Small intestine (tissue), 7 donors: ENCODE data around the gene ZNF333. TPM values are rescaled to one million over a fixed set of nuclear protein-coding genes. Genes with fewer than 3 reads are reported as not detected.
"Not testable (repeated sequence)": the region's sequence is repeated elsewhere in the genome, so short reads cannot be mapped to it uniquely, and the experiment has no call there.

Experiments used
- DNase-seq, 2 donors: peaks; one replicate each; pipeline versions ENCODE4 v3.0.0 to v3.0.0-alpha.2; 2013
- FAIRE-seq: peaks from 2 replicates; lab custom pipeline; 2012; peaks lifted over from hg19 to GRCh38; lab: Jason Lieb, UNC
- H3K27ac ChIP-seq, 3 donors: one replicate each; pipeline ENCODE4 v1.5.1; 2013; ENCODE audit warnings: low read length in 2 of 3, mild to moderate bottlenecking in 2 of 3, control low read depth in 1 of 3, inconsistent platforms in 1 of 3, low read depth in 1 of 3, moderate library complexity in 1 of 3
- H3K27me3 ChIP-seq, 3 donors: one replicate each; pipeline ENCODE4 v1.6.1; 2013; ENCODE audit warnings: low read length in 3 of 3, inconsistent platforms in 1 of 3; ENCODE audit not compliant: control insufficient read depth in 3 of 3, insufficient read depth in 3 of 3
- H3K36me3 ChIP-seq, 3 donors: one replicate each; pipeline ENCODE4 v1.6.1; 2013; ENCODE audit warnings: low read length in 3 of 3, inconsistent platforms in 1 of 3, low read depth in 1 of 3, mild to moderate bottlenecking in 1 of 3, moderate library complexity in 1 of 3; ENCODE audit not compliant: control insufficient read depth in 3 of 3, insufficient read depth in 2 of 3
- H3K4me1 ChIP-seq, 3 donors: one replicate each; pipeline ENCODE4 v1.6.1; 2013; ENCODE audit warnings: low read length in 2 of 3, inconsistent platforms in 1 of 3, low read depth in 1 of 3, mild to moderate bottlenecking in 1 of 3, moderate library complexity in 1 of 3; ENCODE audit not compliant: control insufficient read depth in 3 of 3, insufficient read depth in 2 of 3
- H3K4me3 ChIP-seq, 3 donors: one replicate each; pipeline ENCODE4 v1.5.1; 2013; ENCODE audit warnings: low read length in 3 of 3, control low read depth in 1 of 3, inconsistent platforms in 1 of 3, low read depth in 1 of 3, mild to moderate bottlenecking in 1 of 3, moderate library complexity in 1 of 3
- H3K9me3 ChIP-seq, 2 donors: one replicate each; pipeline ENCODE4 v1.6.1; 2013; ENCODE audit warnings: low read depth in 1 of 2, low read length in 1 of 2; ENCODE audit not compliant: control insufficient read depth in 2 of 2, insufficient read depth in 1 of 2
- WGBS, 3 donors: extraction: QIAGEN DNeasy Blood & Tissue Kit; methylation state at CpG; one replicate each; pipeline ENCODE4 v1.1.7; 2013; 5-methylcytosine and 5-hydroxymethylcytosine counted together
- polyA plus RNA-seq, 4 donors: library from polyadenylated mRNA; stranded (reverse) in 3 of 4; unstranded in 1 of 4; fragments of 200-250 nt in 3 of 4; fragments of 120-200 nt in 1 of 4; gene quantifications; one replicate each; pipeline versions ENCODE4 v1.2.1 to v1.2.3, GENCODE V29; 2013
- donor health status: healthy with polysubstance abuse.
- donor health status: control.
- donor health status: control.
- donor health status: Bipolar disorder and iron deficiency.
- donor health status: healthy.

The ZNF333 gene
- polyA plus RNA-seq, 4 donors, result 2.7 to 10.3 (median 4.5) TPM

GRCh38 chr19:14780622-14781225 lies 90.9 kb downstream of the ZNF333 start:
- not testable (repeated sequence) for H3K27me3 ChIP-seq, H3K4me3 ChIP-seq, H3K4me1 ChIP-seq, H3K27ac ChIP-seq, DNase-seq, FAIRE-seq, H3K36me3 ChIP-seq, H3K9me3 ChIP-seq
- 65 to 73% (median 67%) methylated on average over 12 to 14 of the region's 14 CpGs for WGBS, 3 donors

GRCh38 chr19:14781713-14782536 lies 92.1 kb downstream of the ZNF333 start:
- H3K4me3 ChIP-seq, H3K4me1 ChIP-seq, FAIRE-seq, DNase-seq, H3K27me3 ChIP-seq, H3K27ac ChIP-seq, H3K9me3 ChIP-seq, H3K36me3 ChIP-seq: not testable (repeated sequence)
- WGBS, 3 donors, result 87 to 88% (median 87%) methylated on average over 17 of the region's 17 CpGs

- Histone ChIP-seq H3K27me3 (peaks cover 0 to 3% (median 0%) of the 10 kb centered on the region in 3 donors), H3K9me3 (no peaks in the 10 kb centered on the region), H3K27ac (peak overlapping the region in 1 of 3 donors; percentile 5), H3K4me3 (no peak overlapping the region), H3K36me3 (no peaks in the 10 kb centered on the region), H3K4me1 (no peaks in the 10 kb centered on the region)
- no peak for DNase-seq
- 86 to 88% (median 88%) methylated on average over 16 of the region's 16 CpGs for WGBS, 3 donors
- FAIRE-seq, result no peak
Measured at GRCh38 chr19:14782626-14783409, 93.0 kb downstream of the ZNF333 start.

Other genes starting within 250 kb of the ZNF333 start
- gene PTGER1, start 214.7 kb upstream of the ZNF333 start, polyA plus RNA-seq, result under 1 TPM in 2 of 4 donors, not detected in 2; 0.37 to 0.64 TPM
- 10 to 100 TPM; 43.1 to 91.2 (median 65.2) TPM for gene GIPC1, start 193.9 kb upstream of the ZNF333 start, polyA plus RNA-seq
- 10 to 100 TPM; 39.4 to 87.7 (median 44.2) TPM for gene DNAJB1, start 171.7 kb upstream of the ZNF333 start, polyA plus RNA-seq
- gene TECR, start 160.5 kb upstream of the ZNF333 start, polyA plus RNA-seq, result 100 to 1,000 TPM; 147 to 287 (median 200) TPM
- gene NDUFB7, start 118.0 kb upstream of the ZNF333 start, polyA plus RNA-seq, result 100 to 1,000 TPM; 127 to 818 (median 624) TPM
- gene CLEC17A, start 107.0 kb upstream of the ZNF333 start, polyA plus RNA-seq, result under 1 TPM in 2 of 4 donors, not detected in 2; 0.24 to 0.55 TPM
- gene ADGRE3, start 15.2 kb upstream of the ZNF333 start, polyA plus RNA-seq, result under 1 TPM in 3 of 4 donors, not detected in 1; 0.03 to 0.77 (median 0.54) TPM
- 1 to 10 TPM in 1 of 4 donors, under 1 TPM in 3; 0.22 to 1.2 (median 0.58) TPM for gene ADGRE2, start 88.5 kb downstream of the ZNF333 start, polyA plus RNA-seq
- gene OR7A5, start 145.1 kb downstream of the ZNF333 start, polyA plus RNA-seq, result not detected
- under 1 TPM in 1 of 4 donors, not detected in 3; 0.04 TPM for gene OR7C1, start 145.1 kb downstream of the ZNF333 start, polyA plus RNA-seq
- not detected for gene OR7A10, start 158.9 kb downstream of the ZNF333 start, polyA plus RNA-seq
- gene OR7A17, start 196.1 kb downstream of the ZNF333 start, polyA plus RNA-seq, result not detected